Panc1 (cell line): Measurements from ENCODE around the gene LILRB3. TPM values are rescaled to one million over a fixed set of nuclear protein-coding genes. Genes with fewer than 3 reads are reported as not detected.

Experiments used
- ATAC-seq: fragments of 200-7000 bp; cut with Tn5 transposase; 2 replicates; pipeline ENCODE4 v1.9.1; 2020; ENCODE audit warnings: mild to moderate bottlenecking, moderate library complexity
- BruUV-seq: library from RNA; stranded (reverse); fragments of 400-500 nt; replicated peaks from 2 replicates; lab custom pipeline; 2021; lab: Mats Ljungman, UMichigan
- CTCF ChIA-PET: fragments of 300-600 bp; sonication (Branson Sonifier 250); formaldehyde crosslinking; loops from one replicate; lab custom pipeline; 2022; ENCODE audit warnings: antibody characterized with exemption; lab: Charles Lee
- POLR2A ChIA-PET: fragments of 300-600 bp; sonication (Branson Sonifier 250); formaldehyde crosslinking; loops from one replicate; lab custom pipeline; 2022; ENCODE audit warnings: antibody characterized with exemption; lab: Charles Lee
- DNase-seq: peaks from one replicate; pipeline ENCODE4 v3.0.0-alpha.2; 2010; ENCODE audit warnings: low read depth, low spot score
- H3K27ac ChIP-seq: 2 replicates; pipeline ENCODE4 v1.5.1; 2011; ENCODE audit warnings: mild to moderate bottlenecking, low read length, inconsistent platforms
- H3K27me3 ChIP-seq: fragments of 200-500 bp; sonication (Bioruptor generic); 2 replicates; pipeline ENCODE4 v1.6.0; 2014; ENCODE audit warnings: low read length, inconsistent platforms; ENCODE audit not compliant: control insufficient read depth, insufficient read depth
- H3K36me3 ChIP-seq: fragments of 200-500 bp; sonication (Bioruptor generic); 2 replicates; pipeline ENCODE4 v1.5.1; 2014; ENCODE audit warnings: inconsistent platforms, mild to moderate bottlenecking, low read length, moderate library complexity; ENCODE audit not compliant: control insufficient read depth, insufficient read depth
- H3K4me1 ChIP-seq: 2 replicates; pipeline ENCODE4 v1.5.1; 2011; ENCODE audit warnings: inconsistent platforms, mild to moderate bottlenecking, low read length, moderate library complexity; ENCODE audit not compliant: control insufficient read depth, insufficient read depth
- H3K4me3 ChIP-seq, 2 experiments: 2 replicates each; pipeline ENCODE4 v1.5.1; 2011 to 2012; ENCODE audit warnings: low read depth in 2 of 2, low read length in 2 of 2, mild to moderate bottlenecking in 2 of 2, inconsistent platforms in 1 of 2, moderate library complexity in 1 of 2
- H3K9me3 ChIP-seq: fragments of 200-500 bp; sonication (Bioruptor generic); 2 replicates; pipeline ENCODE4 v1.5.1; 2014; ENCODE audit warnings: low read depth, mild to moderate bottlenecking, inconsistent platforms, low read length, moderate library complexity; ENCODE audit not compliant: control insufficient read depth, insufficient read depth
- POLR2AphosphoS5 ChIP-seq: IDR thresholded peaks from 2 replicates; pipeline ENCODE4 v1.6.1; 2012; ENCODE audit warnings: mild to moderate bottlenecking, low read depth, low read length, moderate library complexity
- SIN3A ChIP-seq: IDR thresholded peaks from 2 replicates; pipeline ENCODE4 v1.6.1; 2012; ENCODE audit warnings: low read depth, mild to moderate bottlenecking, low read length, moderate library complexity, borderline replicate concordance; ENCODE audit not compliant: insufficient read depth
- TCF7L2 ChIP-seq: IDR thresholded peaks from 2 replicates; pipeline ENCODE4 v1.6.1; 2011; ENCODE audit warnings: mild to moderate bottlenecking, low read depth, low read length, inconsistent platforms
- in situ Hi-C: cut with HindIII; loops from 2 replicates; pipeline ENCODE4 v1.10.0; 2016; ENCODE audit warnings: low sequenced_read_pairs, low pct_unique_long_range_greater_than_20kb
- intact Hi-C: fragments of 100-400 bp; cut with micrococcal nuclease; formaldehyde crosslinking; loops from one replicate; pipeline ENCODE4 v1.10.0; 2022; ENCODE audit not compliant: unreplicated experiment
- total RNA-seq: library from RNA; stranded (reverse); gene quantifications from one replicate; pipeline ENCODE4 v1.2.1, GENCODE V29; 2021; ENCODE audit not compliant: unreplicated experiment
- TF ChIP-seq, protein P1 (sequence below), 2 experiments: IDR thresholded peaks; 2 replicates each; pipeline ENCODE4 v1.6.1; 2011 to 2012; ENCODE audit warnings: low read depth in 2 of 2, control low read depth in 1 of 2, low read length in 1 of 2, mild to moderate bottlenecking in 1 of 2, moderate library complexity in 1 of 2; ENCODE audit not compliant: insufficient read depth in 1 of 2
- TF ChIP-seq, protein P2 (sequence below): fragments of 450-650 bp; IDR thresholded peaks from 2 replicates; pipeline ENCODE4 v1.5.1; 2017; ENCODE audit warnings: mild to moderate bottlenecking

LILRB3 gene
- total RNA-seq, 1 experiment from 2014 or later = 0.18 TPM

DNA sequence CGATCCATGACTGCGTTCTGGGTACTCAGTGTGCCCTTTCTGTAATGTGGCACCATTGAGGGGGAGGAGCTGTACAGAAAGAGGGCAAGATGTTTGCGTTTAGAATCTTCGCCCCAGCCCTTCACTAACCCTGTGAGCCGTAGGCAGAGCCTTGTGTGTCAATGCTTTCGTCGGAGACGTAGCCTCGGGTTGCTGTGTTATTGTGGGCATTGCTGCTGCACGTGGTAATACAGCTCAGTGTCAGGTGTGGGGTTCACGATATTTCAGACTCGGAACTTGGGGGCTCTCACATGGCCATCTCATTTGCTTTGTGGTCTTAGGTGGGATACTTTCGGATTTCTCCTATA is 16.0 kb downstream of the LILRB3 start:
- ChIA-PET CTCF (no interaction called here), POLR2A (no interaction called here)
- TF ChIP-seq, protein P1, sequence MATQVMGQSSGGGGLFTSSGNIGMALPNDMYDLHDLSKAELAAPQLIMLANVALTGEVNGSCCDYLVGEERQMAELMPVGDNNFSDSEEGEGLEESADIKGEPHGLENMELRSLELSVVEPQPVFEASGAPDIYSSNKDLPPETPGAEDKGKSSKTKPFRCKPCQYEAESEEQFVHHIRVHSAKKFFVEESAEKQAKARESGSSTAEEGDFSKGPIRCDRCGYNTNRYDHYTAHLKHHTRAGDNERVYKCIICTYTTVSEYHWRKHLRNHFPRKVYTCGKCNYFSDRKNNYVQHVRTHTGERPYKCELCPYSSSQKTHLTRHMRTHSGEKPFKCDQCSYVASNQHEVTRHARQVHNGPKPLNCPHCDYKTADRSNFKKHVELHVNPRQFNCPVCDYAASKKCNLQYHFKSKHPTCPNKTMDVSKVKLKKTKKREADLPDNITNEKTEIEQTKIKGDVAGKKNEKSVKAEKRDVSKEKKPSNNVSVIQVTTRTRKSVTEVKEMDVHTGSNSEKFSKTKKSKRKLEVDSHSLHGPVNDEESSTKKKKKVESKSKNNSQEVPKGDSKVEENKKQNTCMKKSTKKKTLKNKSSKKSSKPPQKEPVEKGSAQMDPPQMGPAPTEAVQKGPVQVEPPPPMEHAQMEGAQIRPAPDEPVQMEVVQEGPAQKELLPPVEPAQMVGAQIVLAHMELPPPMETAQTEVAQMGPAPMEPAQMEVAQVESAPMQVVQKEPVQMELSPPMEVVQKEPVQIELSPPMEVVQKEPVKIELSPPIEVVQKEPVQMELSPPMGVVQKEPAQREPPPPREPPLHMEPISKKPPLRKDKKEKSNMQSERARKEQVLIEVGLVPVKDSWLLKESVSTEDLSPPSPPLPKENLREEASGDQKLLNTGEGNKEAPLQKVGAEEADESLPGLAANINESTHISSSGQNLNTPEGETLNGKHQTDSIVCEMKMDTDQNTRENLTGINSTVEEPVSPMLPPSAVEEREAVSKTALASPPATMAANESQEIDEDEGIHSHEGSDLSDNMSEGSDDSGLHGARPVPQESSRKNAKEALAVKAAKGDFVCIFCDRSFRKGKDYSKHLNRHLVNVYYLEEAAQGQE (IDR thresholded peaks at IDR 0.05; ENCODE audit: insufficient read depth in 1 of 2, low read depth in 2 of 2, low read length in 1 of 2) = no peak
- TF ChIP-seq TCF7L2 = no peak
- 0 out of 2 replicates have a peak, but pooled peaks have one; percentile 65 for TF ChIP-seq POLR2AphosphoS5
- TF ChIP-seq, protein P2, sequence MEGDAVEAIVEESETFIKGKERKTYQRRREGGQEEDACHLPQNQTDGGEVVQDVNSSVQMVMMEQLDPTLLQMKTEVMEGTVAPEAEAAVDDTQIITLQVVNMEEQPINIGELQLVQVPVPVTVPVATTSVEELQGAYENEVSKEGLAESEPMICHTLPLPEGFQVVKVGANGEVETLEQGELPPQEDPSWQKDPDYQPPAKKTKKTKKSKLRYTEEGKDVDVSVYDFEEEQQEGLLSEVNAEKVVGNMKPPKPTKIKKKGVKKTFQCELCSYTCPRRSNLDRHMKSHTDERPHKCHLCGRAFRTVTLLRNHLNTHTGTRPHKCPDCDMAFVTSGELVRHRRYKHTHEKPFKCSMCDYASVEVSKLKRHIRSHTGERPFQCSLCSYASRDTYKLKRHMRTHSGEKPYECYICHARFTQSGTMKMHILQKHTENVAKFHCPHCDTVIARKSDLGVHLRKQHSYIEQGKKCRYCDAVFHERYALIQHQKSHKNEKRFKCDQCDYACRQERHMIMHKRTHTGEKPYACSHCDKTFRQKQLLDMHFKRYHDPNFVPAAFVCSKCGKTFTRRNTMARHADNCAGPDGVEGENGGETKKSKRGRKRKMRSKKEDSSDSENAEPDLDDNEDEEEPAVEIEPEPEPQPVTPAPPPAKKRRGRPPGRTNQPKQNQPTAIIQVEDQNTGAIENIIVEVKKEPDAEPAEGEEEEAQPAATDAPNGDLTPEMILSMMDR = no peak
- 0 out of 2 replicates have a peak, but pooled peaks have one; percentile 52 for TF ChIP-seq SIN3A
- Histone ChIP-seq H3K4me3 (no peak overlapping the region), H3K27ac (no peak overlapping the region), H3K9me3 (no peaks in the 10 kb centered on the region), H3K4me1 (peaks cover 89% of the 10 kb centered on the region), H3K36me3 (peaks cover 36% of the 10 kb centered on the region), H3K27me3 (no peaks in the 10 kb centered on the region)
- DNase-seq (no peak), ATAC-seq (no peak)
- in situ Hi-C loops = no loop called here
- BruUV-seq = no TSS peak
- intact Hi-C loops = no loop called here

DNA sequence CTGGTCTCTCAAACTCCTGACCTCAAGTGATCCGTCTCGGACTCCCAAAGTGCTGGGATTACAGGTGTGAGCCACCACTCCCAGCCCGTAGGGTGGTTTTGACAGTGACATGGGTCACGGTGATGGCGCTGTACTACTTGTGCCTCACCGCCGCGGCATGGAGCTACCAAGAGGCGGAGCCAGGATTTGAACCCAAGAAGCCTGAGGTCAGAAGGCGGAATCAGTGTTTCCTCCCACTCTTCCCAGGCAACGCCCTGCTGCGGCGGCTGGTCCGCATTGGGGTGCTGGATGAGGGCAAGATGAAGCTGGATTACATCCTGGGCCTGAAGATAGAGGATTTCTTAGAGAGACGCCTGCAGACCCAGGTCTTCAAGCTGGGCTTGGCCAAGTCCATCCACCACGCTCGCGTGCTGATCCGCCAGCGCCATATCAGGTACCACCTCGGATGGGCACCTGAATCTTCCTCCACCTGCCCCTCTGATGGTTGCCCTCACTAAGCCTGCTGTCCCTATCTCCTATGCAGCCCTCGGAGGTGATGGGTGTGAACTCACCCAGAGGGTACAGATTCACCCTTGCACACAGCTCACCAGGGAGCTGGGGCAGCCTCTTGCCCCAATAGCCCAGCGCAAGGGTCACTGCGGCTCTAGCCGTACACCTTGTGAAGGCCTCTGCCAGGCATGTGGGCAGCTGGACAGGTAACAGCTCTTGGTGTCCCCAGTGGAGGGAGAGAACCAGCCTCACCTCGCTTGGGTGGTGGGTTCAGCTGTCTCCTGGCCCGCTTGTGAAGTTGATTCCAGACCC is 16.6 kb downstream of the LILRB3 start:
- ATAC-seq (no peak), DNase-seq (no peak)
- BruUV-seq = no TSS peak
- no peak for TF ChIP-seq POLR2AphosphoS5
- TF ChIP-seq TCF7L2 = no peak
- TF ChIP-seq, protein P2 = no peak
- TF ChIP-seq, protein P1 (IDR thresholded peaks at IDR 0.05; ENCODE audit: insufficient read depth in 1 of 2, low read depth in 2 of 2, low read length in 1 of 2) = no peak
- TF ChIP-seq SIN3A = no peak
- no peak overlapping the region for H3K4me3 ChIP-seq
- H3K9me3 ChIP-seq = no peaks in the 10 kb centered on the region
- ChIA-PET CTCF (interaction anchor here (0.5 to 0.7 kb wide), 2 partner anchors 23 to 56 kb away, joined by 3 to 7 read pairs; no protein-coding TSS in a partner anchor), POLR2A (interaction anchor here (1.0 kb wide), 1 partner anchor 243 kb away, joined by 3 read pairs; the partner anchor contains the start of gene LENG8)
- in situ Hi-C loops (no loop called here), intact Hi-C loops (no loop called here)
- peaks cover 89% of the 10 kb centered on the region for H3K4me1 ChIP-seq
- H3K36me3 ChIP-seq = peaks cover 42% of the 10 kb centered on the region
- no peak overlapping the region for H3K27ac ChIP-seq
- H3K27me3 ChIP-seq = no peaks in the 10 kb centered on the region
